HG03520 (cell line): ENCODE data around the gene SPAG6.
A peak's percentile ranks its signal among the peaks of the same experiment; 100 is the strongest.

Source experiments
- ATAC-seq: cut with Tn5 transposase; IDR thresholded peaks from one replicate; pipeline ENCODE4 v1.9.1; 2021; ENCODE audit warnings: mild to moderate bottlenecking, moderate library complexity; ENCODE audit not compliant: unreplicated experiment

SPAG6 gene

DNA sequence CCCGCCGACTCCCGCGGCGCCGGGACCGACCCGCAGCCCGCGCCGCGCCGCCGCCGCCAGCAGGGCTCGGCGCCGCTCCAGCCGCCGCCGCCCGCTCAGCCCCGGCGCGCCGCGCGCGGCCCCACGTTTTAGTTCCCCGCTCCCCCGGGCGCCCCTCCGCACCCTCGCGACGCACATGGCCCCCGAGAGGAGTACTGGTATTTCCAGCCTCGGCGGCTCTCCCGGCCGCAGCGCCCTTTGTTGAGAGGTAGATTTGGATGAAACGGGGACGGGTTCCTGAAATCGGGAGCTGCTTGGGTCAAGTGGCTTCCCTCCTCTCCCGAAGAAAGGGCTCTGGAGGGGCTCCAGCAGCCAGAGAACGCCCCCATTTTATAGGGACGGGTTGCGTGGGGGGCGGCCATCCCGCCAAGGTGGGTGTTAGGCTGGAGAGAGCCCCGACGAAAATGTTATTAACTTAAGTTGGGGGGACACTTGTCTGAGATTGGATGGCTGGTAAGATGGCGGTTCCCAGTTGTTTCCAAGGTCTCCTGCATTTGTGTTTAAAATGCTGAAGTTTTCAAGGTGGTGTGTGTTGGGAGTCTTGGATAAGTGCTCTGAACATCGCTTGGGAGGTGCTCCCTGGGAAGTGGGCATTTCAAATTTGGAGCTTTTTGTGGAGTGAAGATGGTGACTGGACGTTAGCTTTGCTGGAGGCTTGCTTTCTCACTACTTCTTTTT lies 23.2 kb upstream of the SPAG6 start:
- ATAC-seq, result no peak

DNA sequence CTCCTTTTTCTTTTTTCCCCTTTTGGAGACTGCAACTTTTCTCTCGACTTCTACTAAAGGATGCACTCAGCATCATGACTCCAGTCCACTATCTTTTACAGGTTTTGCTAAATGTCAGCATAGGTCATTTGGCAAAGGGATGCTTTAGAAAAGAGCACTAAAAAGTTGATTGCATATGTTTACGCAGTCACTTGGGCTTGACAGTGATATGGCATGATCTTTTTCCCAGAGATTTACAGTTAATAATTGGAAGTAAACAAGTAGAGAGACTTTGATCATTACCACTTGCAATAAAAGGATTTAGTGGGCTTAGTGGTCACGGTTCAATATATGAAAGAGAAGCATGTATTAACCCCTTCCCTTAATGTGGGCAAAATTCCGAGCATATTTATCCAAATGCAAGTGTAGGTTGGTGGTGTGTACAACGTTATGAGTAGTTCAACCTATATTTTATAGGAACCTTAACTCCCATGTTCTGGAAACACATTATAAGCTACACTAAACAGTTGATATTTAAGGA lies 22.6 kb upstream of the SPAG6 start:
- no peak for ATAC-seq

DNA sequence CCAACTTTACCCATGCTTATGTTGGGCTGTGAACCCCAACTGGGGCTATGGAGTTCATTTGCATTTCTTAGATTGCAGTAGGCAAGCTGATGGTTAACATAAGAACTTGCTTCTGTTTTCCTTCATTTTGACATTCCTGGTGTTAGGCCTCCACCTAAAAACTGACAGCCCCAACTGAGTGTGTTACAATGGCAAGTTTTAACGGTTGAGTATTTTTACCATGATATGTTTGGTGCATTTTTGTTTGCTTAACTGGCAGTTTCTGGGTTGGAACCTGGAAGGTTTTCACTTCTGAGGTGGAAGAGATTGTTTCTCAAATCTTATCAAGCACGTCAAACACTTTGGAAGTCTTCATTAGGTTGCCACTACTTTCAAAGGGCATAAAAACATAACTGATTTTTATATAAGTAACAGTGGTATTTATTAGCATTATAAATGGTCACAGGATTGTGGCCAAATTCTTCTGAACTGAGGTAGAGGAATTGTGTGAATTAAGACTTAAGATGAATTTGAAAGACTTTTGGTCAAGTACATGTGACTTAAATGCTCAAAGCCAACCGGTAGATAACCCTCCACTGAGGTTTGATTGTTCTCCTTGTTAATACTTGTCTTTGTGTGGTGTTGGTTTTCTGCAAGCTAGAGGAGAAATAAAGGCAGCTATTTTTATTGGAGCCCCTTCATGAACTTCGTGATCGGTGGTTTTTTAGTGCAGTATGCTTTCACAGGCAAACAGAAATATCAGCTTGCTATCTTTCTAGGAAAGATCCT lies 21.6 kb upstream of the SPAG6 start:
- ATAC-seq, result no peak

DNA sequence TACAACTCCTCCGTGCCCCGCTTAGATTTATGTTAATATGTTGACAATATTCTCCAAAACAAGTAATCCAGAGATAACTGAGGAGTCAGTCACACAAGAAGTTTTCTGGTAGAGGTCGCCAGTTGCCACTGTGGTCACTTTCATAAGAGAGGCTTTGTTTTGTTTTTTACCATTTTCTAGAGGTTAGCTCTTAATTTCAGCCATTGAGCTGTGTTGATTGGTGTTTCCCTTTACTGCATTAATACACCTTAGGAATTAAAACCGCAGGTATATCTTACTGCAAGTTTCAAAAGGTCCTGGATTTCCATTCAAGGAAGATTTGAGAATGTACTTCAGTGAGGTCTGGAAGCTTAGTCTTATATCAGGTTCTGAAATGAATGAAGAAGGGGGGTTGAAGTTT lies 20.9 kb upstream of the SPAG6 start:
- no peak for ATAC-seq

DNA sequence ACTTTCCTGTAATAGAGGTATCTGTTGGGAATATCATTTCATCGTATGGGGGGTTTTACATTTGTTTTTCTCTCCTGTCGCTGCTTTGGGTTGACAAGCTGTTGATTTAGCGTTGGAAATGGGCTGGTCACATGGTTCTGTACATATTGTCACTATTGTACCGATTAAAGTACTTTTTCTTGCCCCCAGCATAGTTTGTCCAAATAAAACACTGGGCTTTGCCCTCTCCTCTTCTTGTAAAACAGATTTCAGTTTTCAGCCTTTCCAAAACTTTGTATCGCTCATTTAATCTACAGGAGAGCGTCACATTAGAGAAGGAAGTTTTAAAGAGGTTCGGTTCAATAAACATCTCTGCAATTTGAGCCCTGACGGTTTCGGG lies 20.4 kb upstream of the SPAG6 start:
- ATAC-seq, result no peak

DNA sequence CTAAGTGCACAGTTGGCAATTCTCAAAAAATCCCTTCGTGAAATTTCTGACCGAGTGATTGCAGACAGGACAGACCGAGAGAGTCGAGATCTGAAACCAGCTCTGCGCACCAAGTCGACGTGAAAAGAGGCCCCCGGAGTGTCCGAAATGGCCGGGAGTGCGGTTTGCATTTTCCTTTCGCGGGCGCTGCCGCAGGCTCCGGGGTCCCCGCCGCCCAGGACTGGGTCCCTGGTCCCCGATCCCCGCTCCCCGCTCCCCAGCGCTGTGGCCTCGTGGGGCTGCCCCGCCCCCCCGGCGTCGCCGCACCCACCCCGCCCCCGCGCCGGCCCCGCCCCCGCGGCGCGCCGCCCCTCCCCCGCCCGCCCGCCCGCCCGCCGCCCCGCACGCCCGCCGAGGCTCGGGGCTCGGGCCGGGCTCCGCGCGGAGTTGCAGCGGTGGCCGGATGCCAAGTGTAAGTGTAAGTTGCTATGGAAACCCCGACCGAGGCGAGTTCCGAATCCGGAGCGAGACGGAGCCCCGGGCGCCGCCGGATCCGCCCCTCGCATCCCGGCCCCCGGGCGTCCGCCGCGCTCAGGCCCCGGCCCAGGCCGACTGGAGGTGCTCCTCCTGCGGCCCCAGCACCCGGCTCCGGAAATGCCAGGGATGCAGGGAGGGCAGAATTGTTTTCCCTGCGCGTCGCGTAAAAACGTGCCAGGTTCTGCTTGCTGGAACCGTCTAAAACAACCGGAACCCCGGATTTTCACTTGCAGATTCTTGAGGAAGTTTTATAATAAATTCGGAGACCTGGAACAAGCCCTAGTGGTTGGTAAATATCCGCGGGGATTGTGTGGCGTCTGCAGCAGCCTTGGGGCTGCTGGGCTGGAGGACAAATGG lies 19.8 kb upstream of the SPAG6 start:
- ATAC-seq, result peak; percentile 52

DNA sequence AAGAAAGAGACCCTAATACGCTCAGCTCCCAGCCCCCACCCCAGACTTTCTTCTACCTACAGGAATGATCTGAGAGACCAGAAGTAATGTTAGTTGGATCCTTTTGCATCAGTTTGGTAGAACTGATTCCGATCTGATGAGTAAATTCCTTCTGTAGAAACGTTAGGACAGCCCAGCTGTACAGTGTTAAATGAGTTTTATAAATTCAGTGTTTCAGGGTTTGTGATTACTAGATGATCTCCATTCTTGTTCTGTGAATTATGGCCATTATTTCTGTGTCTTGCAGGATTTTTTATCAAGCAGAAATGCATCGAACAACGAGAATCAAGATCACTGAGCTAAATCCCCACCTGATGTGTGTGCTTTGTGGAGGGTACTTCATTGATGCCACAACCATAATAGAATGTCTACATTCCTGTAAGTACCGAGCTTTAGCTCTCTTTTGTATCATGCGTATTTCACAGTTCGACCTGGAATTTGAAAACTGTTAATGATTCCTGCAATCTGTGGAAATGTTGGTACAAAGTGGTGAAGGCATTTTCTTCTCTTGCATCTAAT lies 19.1 kb upstream of the SPAG6 start:
- no peak for ATAC-seq

DNA sequence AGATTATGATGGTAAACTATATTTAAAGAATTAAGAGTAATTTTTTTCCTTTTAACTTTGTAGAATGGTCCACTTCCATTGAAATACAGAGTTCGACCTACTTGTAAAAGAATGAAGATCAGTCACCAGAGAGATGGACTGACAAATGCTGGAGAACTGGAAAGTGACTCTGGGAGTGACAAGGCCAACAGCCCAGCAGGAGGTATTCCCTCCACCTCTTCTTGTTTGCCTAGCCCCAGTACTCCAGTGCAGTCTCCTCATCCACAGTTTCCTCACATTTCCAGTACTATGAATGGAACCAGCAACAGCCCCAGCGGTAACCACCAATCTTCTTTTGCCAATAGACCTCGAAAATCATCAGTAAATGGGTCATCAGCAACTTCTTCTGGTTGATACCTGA lies 16.1 kb upstream of the SPAG6 start:
- ATAC-seq, result no peak

DNA sequence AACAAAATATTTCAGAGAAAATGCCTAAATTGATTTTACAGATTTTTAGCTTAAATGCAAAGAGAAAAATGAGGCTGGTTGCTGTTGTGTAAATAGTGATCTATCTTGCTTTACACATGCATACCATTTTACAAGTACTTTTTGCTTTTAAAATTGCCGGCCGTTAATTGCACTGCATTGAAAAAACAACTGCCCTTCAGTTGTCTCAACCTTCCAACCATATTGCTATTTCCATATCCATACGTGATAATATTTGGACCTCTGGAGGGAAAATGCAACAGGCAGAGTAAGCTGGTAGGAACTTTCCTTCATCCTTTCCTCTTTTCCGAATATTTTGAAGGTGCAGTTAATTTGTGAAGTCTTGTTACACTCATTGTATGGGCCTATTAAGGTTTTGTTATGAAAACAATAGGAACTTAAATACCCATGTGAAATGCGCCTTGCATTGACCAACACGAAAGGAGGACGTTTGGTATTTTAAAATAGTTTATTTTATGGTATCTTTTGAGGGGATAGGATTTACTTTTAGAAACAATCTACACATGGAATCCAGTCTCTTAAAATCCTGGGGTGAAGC lies 13.1 kb upstream of the SPAG6 start:
- ATAC-seq, result no peak

DNA sequence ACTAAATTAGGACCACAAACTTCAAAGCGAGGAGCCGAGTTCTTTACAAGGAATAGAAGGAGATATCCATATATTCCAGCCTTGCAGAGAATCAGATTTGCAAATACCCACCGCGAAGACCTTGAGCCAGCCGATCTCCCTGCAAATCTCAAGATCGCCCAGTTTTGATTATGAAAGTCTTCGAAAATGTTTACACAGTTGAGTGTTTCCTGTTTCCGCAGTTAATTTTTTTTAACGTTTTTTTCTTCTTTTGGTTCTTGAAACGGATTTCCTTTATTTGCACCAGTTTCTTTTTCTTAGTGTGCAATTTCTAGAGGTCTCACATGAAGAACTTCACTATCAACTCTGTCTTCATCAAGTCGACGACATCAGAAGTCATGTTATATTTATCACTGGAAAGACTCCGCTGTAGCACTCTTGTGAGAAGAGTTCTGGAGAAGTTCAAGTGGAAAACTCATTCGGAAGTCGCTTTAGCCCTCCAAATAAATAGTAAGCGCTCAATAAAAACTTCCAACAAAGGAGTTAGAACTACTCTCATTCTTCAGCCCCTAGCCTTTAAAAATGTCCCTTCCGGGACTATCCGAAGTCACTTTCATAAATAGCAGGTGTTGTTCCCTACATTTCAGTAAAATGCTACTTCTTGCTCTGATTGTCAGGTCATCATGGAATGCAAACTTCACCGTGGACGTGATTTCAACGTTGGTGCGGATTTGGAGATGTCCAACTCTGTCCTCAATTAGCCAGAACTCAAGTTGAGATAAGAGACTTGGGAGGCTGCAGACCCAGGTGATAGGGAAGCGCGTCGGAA lies 11.9 kb upstream of the SPAG6 start:
- no peak for ATAC-seq

DNA sequence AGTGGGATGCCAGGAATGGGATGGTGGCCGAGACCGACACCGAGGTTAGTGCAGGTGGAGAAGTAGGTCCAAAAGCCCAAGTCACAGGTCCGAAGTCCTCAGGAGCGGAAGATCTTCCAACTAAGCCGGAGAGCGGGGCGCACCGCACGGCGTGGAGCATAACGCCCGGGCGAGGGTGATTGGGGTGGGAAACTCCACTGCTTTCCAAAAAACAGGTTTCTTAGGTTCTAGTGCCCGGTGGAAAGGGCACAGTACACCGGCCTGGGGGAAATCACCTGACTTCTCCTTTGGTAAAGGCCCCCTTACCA lies 11.4 kb upstream of the SPAG6 start:
- no peak for ATAC-seq

DNA sequence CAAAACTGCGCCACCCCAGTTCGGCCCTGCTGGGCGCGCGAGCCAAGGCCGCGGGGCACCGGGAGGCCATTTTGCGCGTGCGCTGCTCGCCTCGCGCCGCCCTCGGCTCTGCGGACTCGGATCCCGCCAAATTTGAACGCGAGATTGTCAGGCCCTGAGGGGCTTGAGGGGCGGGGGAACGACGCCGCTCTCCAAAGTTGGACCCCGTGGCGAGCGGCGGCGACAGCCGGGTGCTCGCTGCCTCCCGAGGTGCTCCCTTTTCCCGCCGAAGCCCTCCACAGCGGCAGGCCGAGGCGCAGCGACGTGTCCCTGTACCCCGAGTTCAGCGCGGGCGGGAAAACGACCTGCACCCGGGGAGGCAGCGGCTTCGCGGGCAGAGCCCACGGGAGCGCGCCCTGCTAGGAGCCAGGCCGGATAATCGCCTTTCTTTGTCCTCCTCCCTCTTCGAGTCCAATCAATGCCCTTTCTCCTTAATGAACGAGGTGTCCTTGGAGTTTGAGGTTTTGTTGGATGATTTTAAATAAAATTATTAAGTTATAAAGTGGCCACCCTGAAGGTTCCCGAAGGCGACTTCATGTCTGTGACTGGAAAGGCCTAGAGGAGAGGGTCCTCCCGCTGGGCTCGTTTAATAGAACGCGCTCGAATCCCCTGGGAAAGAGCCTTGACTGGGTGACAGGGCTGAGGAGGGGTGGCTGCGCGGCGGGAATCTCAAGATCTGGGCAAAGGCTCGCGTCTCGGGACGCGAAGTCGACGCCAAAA lies 10.7 kb upstream of the SPAG6 start:
- ATAC-seq, result no peak

DNA sequence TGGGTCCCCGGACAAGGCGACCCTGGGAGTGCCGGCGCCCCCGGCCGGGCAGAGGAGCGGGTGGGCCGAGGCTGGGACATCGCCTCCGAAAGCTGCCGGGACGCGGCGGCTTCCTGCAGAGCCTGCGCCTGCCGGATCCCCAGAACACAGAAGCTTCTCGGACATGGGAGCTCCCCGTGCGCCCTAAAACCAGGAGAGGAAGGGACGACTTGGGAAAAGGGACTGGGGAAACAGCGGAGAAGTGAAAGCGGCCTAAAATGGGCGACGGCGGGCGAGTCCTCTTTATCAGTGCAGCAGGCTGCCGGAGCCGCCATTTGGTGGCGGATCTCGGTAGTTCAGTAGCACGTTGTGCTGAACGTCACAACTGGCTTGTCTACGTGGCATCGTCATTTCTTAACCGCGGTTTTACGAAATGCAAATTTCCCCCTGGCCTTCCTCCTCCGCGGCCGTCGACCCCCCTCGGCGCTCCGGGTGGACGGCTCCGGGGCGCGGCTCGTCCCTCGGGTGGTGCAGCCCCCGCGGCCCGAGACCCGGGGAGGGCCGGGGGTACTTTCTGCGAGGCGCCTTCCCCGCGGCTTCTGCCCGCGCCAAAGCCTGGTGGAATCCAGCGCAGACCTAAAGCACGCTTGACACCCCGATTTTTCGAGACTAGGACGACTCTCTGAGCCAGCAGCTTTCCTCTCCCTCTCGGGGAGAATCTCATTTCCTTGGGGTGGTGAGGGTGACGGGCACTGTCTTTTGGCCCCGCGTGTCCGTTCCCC lies 9.9 kb upstream of the SPAG6 start:
- ATAC-seq, result peak; percentile 61

DNA sequence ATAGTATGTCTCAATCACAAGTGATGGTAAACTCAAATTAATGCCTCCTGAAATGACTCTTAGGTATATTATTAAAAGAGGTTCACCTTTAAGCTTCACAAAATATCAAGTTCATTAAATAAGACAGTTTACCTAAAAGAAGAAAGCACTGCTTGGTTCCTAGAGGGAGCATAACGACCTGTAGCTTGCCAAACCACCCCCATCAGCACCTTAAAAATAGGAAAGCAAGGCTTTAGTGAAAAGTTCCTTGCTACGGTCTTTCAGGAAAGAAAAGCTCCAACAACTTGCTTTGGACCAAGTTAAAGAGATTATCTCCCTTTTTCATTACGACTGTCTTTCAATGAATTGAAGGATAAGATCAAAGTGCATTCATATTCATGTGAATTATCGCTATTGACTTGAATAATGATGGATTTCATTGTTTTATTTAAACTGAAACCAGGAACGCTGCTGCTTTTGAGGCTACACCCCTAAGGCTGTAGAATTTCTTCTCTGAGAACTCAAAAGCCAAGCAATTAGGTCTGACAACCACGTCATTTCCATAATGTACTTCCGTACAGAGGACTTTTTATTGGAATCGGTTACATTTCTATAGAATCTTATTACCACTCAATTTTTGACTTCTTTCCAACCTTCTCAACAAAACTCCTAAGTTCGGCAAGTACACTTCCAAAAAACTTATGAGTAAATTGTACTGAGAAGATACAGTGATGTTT lies 7.0 kb upstream of the SPAG6 start:
- ATAC-seq, result no peak

DNA sequence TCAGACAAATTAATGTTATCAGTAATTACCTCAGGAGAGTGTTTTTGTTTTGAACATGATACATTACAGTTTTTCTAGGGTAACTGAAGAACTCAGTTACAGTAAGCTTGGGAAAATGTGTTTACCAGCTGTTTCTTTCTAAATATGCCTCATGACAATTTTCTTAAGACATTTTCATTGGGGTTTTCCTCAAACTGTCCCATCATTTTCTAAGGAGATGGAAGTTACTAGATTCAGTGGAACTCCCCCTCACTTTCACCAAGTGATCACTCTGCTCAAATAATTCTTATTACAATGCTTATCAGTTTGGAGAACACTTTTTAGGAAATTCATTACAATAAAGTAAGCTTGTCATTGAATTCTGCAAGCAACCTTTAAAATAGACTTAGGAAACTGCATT lies 6.4 kb upstream of the SPAG6 start:
- no peak for ATAC-seq

DNA sequence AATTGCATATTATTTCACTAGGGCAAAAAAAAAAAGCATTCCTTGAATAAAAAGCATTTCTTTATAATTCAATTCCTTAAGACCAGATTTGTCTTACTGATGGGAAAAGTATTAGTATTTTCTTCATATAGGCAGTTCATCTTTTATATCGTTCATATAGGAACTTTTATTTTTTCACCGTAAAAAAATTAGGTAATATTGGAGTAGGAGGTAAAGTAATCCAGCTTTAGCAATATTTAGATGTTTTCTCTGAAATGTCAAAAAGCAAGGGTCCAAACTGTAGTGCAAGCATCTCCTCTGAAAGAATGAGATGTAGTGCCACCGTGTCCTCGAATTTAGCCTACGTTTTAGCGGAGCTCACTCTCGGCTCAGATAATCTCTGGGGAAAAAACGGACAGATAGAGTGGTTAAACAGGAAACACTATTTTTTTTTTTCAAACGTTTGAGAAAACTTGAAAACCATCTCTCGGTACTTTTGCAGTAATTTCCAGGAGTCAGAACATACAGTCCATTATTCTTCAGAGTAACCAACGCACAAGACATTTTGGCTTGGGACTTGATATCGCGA lies 5.5 kb upstream of the SPAG6 start:
- no peak for ATAC-seq

DNA sequence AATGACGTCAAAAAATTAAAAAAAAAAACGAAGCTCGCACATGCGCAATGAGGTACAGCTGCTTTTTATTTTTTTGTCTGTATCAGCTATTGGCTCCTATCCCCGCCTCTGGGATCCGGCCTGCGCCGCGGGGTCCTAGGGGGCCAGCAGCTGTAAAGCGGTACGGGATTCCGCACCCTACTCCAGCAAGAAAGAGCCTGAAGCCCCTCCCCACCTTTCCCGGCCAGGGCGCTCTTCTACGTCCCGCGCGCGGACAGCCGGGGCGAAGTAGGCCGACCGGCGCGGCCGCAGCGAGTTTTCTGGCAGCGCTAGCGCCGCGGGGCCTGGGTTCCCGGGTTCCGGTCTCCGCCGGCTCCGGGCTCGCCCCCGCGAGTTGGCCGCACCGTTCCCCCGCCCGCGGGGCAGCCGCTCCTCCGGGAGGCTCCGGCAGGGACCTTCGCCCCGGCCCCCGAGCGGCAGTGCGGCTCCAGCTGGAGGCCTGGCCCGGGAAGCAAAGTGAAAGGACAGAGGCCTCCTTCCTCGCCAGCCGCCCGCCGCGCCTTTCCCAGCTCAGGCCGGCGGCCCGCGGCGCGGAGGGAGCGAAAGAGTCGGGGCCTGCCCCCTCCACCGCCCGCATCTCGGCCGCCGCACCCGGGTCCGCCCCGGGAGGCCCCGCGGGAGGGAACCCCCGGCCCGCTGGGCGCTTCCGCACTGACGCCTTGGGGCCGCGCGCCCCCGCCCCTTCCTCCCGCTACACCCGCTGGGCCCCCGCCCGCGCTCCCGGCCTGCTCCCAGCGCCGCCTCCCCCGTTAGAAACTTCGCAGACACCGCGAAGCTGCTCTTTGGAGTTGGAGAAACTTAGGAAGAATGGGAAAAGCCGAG lies 4.7 kb upstream of the SPAG6 start:
- peak; percentile 31 for ATAC-seq
